HG03460 (cell line): Measurements from ENCODE around the gene MAPK11.

Experiments
- ATAC-seq: cut with Tn5 transposase; IDR thresholded peaks from one replicate; pipeline ENCODE4 v1.9.1; 2021; ENCODE audit not compliant: unreplicated experiment

Gene MAPK11

DNA sequence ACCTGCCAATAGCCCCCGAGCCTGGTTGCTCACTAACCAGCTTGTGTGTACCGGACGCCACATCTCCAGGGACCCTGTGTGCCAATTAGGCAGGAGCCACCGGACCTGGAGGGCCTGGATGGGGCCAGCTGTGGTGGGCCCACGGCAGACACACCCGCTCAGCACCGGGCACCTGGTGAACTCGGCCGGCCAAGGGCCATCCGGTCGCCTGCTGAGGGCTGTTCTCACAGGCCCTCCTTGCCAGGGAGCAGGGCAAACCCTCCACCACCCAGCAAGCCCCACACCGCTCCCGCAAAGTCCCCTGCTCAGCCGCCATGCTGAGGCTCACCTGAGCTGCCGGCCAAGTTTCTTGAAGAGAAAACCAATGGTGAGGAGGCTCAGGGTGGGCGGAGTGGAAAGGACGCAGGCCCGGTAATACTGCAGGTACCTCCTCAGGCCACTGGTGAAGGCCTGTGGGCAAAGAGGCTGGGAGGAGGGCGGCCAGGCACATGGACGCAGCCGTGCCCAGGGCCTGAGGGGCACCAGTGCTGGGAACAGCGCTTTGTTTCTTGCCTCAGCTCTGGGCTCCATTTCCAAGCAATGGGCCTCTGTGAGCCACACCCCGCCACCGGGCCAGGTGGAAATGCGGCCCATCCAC is 42.5 kb downstream of the MAPK11 start:
- no peak for ATAC-seq

DNA sequence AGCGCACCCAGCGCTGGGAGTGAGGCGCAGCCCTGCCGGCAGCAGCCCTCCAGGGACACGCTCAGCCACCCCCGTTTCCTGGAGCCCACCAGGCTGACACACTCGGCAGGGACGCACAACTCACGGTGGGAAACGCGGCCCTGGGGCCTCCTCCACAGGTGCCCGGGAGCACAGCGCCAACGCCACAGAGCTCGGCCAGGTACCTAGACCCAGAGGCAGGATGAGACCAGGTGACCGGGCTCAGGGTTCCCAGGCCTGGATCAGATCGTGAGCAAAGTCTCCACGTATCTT is 43.4 kb downstream of the MAPK11 start:
- no peak for ATAC-seq

DNA sequence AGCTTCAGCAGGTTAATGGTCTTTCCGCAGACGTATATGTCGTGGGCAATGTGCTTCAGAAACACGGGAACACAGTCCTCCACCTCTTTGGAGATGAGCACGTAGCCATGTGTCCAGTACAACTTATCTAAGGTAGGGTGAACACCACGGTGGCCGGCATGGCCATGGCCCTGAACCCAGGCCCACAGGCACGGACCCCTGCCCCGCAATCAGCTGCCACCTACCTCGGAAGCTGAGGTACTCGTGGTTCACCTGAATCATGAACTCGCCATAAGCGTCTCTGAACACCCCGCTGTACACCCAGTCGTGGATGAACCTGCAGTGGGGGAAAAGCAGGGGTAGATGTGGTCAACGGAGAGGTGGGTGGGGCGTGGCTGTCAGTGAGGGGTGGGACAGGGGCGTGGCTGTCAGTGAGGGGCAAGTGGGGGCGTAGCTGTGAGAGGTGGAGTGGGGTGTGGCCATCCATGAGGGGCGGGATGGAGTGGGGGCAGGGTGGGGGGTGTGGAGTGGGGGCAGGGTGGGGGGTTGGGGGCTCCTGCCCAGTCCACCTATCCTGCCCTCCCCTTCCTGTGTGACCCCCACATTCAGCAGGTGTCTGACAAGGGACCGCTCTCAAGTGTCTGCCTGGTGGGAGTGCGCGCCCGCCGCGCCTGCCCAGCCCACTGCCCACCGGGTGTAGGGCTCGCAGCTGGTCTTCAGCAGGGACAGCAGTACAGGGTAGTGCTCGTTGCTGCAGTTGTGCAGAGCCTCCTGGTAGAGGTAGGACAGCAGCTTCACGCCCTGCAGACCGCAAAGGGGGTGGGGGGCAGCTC is 43.9 kb downstream of the MAPK11 start:
- no peak for ATAC-seq

DNA sequence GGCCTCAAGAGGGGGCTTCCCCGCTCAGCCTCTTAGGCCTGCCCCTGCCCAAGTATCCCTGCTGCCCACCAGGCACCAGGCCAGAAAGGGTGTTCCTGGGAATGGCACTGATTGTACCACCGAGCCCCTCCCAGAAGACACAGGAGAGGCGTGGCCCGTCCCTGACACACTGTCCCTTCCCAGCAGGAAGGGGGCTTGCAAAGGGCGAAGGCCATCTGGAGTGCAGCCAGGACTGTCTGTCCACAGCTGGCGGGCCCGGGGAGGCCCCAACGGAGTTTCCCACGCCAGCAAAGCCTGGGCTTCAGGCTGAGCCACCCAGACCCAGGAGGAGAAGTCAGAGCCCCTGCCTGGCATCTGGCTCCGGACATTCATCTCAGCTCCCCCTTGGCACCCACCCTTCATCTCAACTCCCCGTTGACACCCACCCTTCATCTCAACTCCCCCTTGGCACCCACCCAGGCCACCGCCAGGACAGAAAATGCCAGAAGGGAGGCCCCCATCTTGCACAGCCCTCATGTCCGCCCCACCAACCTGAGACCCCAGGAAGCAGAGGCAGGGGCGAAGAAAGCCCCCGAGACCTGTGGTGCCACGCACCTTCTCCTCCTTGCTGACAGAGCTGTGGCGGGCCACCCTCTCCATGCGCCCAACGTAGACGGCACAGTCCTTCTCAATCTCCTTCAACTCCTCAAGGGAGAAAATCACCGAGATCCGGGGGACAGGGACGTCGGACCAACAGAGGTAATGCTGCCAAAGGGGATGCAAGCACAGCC is 44.8 kb downstream of the MAPK11 start:
- no peak for ATAC-seq

DNA sequence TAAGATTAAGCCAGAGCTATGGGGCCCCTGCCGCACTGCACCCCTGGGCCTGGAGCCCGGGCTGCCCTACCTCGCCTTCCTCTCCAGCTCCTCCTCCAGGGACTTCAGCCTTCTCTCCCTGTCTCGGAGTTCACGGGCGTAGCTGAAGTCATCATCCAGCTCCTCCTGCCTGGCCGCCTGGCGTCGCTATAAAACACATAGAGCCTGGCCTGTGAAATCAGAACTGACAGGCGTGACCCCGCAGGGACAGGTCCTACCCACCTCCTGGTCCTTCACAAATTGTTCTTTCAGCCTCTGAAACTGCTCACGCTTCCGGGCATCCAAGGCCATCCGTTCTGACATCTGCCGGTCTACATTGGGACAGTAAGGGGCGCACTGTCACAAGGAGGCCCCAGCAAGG is 46.1 kb downstream of the MAPK11 start:
- no peak for ATAC-seq

DNA sequence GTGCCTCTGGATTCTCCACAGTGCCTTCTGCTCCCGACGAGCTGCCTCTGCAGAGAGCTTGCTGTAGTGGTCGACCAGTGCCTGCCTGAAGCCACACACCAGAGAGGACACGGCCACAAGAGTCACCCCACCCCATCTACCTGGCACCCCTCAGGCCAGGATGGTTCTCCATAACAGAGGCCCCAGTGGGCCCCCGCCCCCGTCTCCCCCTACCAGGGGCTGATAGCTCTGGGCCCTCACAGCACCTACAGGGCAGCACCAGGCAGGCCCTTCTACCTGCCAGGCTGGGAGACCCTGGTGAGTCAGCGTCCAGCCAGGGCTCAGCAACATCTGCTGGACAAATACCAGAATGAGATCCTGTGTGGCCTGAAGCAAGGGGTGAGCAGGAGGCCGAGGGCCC is 47.7 kb downstream of the MAPK11 start:
- ATAC-seq: no peak

DNA sequence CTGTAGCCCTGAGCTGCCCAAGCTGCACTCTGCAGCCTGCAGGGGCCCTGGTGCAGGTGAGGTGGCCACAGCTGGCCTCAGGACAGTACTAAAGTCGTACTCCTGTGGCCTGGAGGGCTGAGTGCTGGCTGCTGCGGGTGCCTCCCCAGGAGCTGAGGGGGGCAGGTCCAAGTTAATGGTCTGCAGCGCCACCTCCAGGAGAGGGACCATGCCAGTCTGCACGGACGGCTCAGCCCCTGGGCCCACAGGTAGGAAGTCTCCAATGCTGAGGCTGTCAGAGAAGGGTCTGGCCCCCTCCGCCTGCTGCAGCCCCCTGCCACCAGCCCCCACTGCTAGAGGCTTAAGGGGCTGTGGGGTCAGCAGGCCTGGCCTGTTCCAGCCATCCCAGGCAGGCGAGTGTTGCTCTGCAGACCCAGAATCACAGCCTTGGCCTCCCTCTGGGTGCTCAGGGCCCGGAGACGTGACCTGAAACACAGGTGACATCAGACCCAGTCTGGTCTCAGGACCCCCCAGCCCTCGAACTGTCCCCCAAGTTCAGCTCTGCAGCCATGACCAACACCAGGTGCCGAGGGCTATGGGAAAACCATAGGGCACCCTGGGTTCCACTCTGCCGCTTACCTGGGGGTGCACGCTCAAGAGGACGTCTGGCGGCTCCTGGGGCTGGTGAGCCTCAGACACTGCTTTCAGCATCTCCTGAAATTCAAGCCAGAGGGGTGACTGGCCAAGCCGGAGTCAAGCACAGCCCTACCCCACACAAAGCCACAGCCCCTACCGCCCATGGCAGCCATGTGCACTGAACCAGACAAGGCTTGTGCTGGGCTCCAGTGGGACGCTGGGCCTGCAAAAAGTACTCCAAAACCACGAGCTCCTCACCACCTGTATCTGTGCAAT is 48.5 kb downstream of the MAPK11 start:
- ATAC-seq: no peak

DNA sequence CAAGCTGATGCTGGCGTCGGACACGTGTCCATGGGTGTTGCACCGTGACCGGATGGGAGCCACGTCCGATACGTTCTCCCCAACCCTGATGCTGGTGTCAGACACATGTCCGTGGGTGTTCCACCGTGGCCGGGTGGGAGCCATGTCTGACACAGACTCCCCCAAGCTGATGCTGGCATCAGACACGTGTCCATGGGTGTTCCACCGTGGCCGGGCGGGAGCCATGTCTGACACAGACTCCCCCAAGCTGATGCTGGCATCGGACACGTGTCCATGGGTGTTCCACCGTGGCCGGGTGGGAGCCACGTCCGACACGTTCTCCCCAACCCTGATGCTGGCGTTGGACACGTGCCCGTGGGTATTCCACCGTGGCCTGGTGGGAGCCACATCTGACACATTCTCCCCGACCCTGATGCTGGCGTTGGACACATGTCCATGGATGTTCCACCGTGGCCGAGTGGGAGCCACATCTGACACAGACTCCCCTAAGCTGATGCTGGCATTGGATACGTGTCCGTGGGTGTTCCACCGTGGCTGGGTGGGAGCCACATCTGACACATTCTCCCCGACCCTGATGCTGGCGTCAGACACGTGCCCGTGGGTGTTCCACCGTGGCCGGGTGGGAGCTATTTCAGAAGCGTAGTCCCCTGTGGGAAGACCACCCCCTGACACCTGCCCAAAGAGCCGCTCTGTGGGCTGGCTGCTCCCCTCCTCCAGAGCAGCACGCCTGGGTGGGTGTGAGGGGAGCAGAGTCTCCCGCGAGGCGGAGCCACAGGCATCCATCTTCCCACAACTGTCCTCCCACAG is 49.4 kb downstream of the MAPK11 start:
- ATAC-seq: no peak

DNA sequence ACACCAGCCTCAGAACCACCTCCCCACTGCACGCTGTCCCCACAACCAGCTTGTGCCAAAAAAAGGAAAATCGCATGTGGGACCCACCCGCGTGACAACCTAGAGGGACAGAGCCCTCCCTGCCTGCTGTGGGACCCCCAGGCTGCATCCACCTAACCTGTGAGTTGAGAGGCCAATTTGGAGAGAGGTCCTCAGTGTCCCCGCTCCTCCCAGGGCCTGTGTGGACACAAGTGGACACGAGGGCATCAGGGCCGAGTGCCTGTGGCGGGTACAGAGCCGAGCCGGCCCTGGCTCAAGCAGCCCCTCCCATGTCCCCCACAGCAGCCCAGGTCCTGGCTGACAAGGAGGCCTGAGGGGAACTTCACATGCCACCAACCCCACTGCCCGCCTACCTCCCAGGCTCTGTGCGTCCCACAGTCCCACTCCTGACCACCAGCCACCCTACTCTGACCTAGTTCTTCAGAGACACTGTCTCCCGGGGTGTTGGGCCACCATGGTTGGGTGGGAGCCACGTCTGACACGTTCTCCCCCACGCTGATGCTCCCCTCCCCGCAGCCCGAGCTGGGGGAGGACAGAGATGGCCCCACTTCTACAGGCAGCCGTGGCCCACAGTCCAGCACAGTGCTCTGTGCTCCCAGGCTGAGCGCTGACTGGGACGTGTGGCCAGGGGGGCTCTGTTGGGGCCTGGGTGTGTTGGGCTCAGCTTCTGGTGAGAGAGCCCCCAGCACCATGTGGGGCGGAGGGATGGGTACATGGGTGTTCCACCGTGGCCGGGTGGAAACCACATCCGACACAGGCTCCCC is 50.2 kb downstream of the MAPK11 start:
- no peak for ATAC-seq

DNA sequence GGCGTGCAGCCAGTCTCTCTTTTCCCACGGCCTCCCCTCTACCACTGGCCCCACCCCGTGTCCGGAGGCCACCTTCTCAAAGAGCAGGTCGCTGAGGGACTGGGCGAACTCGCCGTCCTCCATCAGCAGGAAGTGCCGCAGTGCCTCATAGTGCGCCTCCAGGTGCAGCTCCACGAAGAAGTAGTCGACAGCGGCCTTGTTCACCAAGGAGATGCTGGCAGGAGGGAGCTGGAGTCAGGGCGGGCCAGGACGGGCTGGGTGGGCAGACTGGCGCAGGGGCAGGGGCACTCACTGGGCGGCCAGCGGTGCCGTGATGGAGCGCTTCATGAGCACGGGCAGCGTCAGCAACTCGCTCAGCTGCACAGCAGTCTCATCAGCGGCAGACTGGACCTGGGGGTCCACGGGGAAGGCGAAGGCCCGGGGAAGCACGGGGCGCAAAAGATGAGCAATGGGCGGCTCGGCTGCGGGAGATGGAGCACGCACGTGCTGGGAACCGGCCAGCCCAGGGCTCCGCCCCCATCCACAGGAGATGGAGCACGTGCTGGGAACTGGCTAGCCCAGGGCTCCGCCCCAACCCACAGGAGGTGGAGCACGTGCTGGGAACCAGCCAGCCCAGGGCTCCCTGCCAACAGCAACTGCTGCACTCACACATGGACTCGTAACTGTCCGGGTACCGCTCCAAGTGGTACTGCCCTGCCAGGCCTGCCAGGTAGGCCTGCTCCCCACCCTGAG is 51.0 kb downstream of the MAPK11 start:
- no peak for ATAC-seq

DNA sequence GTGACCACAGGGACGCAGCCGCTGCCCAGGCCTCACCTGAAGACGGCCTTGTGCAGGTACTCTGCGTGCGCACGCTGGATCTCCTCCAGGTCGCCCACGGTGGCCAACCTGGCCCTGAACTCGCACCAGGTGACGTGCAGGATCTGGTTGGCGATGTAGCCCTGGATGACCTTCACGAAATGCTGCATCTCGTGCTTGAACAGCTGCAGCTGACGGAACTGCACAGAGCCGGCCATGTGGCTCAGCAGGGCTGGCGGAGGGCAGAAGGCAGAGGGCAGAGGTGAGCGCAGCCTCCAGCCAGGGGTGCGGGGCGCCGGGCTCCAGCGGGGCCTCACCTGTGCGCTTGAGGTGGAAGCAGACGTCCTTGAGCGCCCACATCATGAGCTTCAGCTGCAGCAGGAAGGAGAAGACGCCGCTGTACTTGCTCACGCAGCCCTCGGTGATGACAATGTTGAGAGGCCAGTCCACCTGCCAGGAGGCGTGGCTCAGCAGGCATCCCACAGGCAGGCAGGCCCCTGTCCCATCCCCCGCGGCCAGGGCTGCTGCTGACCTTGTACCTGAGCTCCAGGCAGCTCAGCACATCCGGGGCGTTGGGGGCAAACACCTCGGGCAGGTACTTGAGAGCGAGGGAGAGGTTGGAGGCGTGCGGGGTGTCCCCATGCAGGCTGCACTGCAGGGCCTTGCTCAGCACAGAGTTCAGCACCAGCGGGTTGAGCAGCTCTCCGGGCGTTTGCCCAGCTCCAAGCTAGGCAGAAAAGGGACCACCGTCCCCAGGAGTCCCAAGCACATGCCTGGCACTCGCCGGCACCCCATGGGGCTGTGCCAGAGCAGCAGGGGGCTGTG is 51.8 kb downstream of the MAPK11 start:
- no peak for ATAC-seq

DNA sequence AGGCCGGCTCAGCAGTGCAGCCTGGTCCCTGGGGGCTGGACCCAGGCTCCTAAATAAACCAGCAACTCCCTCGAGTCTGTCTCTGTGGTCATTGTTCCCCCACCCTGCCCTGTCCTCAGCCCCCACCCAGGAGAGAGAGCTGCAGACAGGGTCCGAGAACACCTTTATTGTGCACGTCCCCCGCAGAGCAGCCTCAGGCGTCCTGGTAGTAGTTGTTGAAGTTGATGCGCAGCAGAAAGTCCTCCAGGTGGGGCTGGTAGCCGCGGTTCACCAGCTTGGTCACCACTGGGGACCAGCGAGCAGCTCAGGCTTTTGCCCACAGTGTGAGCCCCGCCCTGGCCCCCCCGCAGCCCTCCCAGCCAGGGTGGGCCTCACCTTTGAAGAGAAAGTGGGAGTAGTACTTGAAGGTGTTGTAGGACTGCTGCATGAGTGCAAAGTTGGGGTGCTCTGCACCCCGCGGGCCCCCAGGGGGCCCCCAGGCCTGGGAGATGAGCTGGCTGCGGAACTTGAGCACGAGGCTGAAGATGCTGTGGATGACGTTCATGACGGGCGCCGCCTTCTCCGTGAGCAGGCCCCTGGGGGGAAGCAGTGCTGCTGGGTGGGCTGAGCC is 52.5 kb downstream of the MAPK11 start:
- ATAC-seq: no peak

DNA sequence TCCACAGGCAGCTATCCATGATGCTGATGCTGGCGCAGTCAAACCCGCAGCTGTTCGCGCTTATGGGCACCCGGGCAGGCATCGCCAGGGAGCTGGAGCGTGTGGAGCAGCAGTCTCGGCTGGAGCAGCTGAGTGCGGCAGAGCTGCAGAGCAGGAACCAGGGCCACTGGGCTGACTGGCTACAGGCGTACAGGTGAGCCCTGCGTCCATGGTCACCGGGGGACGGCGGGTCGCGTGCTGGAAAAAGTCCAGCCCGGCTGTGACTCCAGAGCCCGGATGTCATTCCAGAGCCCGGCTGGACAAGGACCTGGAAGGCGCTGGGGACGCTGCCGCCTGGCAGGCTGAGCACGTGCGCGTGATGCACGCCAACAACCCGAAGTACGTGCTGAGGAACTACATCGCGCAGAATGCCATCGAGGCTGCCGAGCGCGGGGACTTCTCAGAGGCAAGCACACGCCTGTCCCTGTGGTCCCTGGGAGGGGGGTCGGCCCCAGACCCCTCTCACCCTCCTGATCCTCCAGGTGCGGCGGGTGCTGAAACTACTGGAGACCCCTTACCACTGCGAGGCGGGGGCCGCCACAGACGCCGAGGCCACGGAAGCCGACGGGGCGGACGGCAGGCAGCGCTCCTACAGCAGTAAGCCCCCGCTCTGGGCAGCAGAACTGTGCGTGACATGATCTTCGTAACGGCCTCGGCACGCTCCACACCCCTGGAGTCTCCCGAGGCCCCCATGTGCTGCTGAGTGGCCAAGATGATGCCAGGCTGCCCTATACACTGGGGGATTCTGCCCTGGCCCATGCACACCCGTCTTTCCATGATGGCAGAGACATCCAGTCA is 53.3 kb downstream of the MAPK11 start:
- ATAC-seq: no peak

DNA sequence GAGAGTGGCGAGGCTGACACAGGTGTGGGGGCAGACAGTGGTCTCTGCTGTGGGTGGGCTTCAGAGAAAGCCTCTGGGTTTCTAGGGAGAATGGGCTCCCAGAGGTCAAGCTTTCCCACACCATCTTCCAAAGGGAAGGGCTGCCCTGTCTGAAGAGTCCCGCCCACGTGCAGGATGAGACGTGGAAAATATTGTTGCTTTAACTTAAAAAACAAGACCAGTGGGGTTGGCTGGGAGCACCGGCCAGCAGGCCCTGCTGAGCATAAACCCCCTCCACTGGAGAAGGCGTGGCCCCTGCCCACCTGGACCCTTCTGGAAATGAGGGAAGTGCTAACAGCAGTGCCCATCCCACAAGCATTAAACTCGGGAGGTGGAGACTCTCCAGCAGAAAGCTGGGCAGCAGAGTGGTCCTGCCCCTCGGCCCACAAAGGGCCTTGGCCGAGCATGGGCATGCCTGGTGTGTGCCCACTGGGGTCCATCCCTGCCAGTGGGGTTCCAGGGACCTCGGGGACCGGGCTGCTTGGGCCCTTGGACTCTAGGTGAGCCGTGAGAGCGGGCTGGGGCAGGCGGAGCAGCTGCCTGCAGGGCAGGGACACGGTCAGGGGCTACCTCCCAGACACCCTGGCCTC is 54.0 kb downstream of the MAPK11 start:
- ATAC-seq: no peak

DNA sequence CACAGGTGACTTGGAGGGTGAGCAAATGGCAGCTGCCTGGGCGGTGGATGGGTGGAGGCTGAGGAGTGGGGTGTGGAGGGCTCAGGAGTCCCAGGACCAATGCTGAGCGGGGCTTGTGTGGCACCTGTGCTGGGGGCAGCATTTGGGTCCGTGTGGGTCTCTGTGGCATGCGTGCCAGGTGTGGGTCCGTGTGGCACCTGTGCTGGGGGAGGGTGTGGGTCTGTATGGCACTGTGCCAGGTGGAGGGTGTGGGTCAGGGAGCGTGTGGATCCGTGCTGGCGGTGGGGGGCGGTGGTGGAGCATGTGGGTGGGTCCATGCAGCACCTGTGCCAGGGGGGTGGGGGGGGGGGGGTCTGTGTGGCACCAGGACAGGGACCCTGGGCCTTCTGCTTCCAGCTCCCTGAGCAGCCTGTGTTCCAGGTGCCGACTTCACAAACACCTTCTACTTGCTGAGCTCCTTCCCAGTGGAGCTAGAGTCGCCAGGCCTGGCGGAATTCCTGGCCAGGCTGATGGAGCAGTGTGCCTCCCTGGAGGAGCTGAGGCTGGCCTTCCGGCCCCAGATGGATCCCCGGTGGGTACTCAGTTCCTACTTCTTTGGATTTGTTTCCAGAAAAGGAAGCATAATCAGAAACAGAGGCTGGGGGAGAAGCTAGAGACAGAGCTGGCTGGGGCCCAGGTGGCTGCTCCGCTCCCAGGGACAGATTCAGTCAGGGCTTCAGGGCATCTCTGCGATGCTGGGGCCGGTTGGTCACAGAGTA is 54.7 kb downstream of the MAPK11 start:
- no peak for ATAC-seq
